22Rv1 (cell line): ENCODE data around the gene ZBTB7A.

ENCODE experiments used
- H3K27ac ChIP-seq: fragments of 450-650 bp; 2 replicates; pipeline ENCODE4 v1.5.1; 2017
- CTCF ChIP-seq: fragments of 450-650 bp; IDR thresholded peaks from 2 replicates; pipeline ENCODE4 v1.5.1; 2017; ENCODE audit warnings: mild to moderate bottlenecking
- ZFX ChIP-seq: fragments of 450-650 bp; IDR thresholded peaks from 2 replicates; pipeline ENCODE4 v1.6.1; 2017; ENCODE audit warnings: antibody characterized with exemption, borderline replicate concordance

ZBTB7A gene

GRCh38 chr19:4061178-4061682, 5.5 kb downstream of the ZBTB7A start:
- H3K27ac ChIP-seq = peak overlapping the region; percentile 97
- TF ChIP-seq CTCF = no peak

- no peak for TF ChIP-seq ZFX
- no peak for TF ChIP-seq CTCF
- peak overlapping the region; percentile 97 for H3K27ac ChIP-seq
Observed at GRCh38 chr19:4060621-4061177, 6.0 kb downstream of the ZBTB7A start.

DNA sequence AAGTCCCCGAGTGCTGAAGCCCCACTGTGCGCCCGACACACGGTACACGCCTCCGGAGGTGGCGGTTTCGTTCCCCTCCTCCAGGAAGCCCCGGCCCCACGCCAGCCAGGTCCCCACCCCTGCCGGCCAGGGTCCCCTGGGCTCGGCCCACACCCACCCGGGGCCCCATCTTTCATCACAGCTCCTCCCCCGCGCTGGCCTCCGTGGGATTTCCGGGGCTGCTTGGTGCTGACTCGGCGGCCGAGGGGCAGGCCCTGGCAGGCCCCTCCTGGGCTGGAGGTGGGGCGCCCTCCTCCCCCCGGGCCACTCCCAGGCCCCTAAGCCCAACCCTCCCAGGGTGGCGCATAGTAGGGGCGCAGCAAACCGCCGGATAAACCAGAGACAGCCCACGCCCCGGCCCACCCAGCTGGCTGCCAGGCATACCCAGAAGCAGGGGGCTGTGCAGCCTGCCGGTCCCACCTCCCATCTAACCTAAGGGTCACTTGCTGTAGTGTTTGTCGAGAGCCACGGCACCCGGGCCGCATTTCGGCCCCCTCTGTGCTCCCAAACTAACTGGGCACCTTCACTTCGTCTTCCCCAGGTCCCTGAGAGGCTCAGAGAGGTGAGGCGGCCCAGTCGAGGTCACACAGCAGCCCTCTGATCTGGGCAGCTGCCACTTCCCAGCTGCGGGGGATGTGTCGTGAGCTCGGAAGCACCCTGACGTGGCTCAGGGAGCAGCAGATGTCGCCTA, 6.6 kb downstream of the ZBTB7A start:
- H3K27ac ChIP-seq = peak overlapping the region; percentile 97; the same call in 1 of the 2 replicates
- TF ChIP-seq CTCF = no peak
- no peak for TF ChIP-seq ZFX

GRCh38 chr19:4059453-4059871, 7.2 kb downstream of the ZBTB7A start:
- TF ChIP-seq CTCF (no peak), ZFX (no peak)
- H3K27ac ChIP-seq = peak overlapping the region; percentile 20

- peak overlapping the region; percentile 20; the same call in 1 of the 2 replicates for H3K27ac ChIP-seq
- TF ChIP-seq CTCF = no peak
- no peak for TF ChIP-seq ZFX
Observed at GRCh38 chr19:4058693-4059452, 7.8 kb downstream of the ZBTB7A start.

DNA sequence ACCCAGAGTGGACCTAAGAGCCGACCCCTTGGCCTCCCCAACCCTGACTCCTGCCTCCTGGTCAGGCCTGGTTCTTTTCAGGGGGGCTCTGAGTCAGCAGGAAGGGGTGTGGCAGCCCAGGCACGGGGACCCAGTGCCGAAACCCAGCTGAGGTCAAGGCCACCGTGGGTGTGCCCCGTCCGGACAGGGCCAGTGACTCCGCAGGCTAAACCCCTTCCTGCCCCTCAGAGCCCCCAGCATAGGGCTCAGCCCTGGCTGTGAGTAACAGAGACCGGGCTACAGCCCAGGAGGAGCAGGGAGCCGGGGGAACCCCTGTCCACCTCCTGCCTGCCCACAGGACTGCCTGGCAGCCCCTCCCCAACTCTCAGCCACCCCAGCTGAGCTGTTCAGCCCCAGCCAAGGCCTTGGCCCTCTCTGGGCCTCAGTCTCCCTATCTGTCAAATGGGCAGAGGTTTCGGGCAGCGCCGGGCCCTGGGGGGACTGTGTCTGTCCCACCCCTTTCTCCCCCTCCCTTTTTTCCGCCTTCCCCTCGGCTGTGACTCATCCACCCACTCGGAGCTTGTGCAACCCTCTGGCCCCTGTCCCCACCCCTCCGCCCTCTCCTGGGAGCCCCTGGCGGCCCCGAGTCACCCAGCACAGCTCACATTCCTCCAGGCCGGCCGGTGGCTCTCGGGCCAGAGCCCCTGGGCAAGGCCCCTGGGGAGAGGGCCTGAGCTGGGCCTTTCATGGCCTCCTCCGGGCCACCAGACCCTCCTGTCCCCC, 8.6 kb downstream of the ZBTB7A start:
- peak overlapping the region; percentile 20; the same call in 1 of the 2 replicates for H3K27ac ChIP-seq
- TF ChIP-seq CTCF (no peak), ZFX (no peak)
